K562 (cell line): Measurements from ENCODE around the gene MACROD2. TPM values are rescaled to one million over a fixed set of nuclear protein-coding genes. Genes with fewer than 3 reads are reported as not detected.

Experiments
- ATAC-seq: fragments of 200-7000 bp; cut with Tn5 transposase; 3 replicates; pipeline ENCODE4 v1.9.1; 2020; ENCODE audit warnings: moderate library complexity
- BruUV-seq: library from RNA; stranded (reverse); fragments of 400-500 nt; replicated peaks from 2 replicates; lab custom pipeline; 2021; lab: Mats Ljungman, UMichigan
- CTCF ChIA-PET: fragments of 300-600 bp; formaldehyde crosslinking; extraction: SDS; loops from one replicate; lab custom pipeline; 2021; ENCODE audit warnings: low intra/inter-chr PET ratio; lab: Yijun Ruan, JAX
- POLR2A ChIA-PET: fragments of 300-600, 350-650 bp; sonication (Branson Sonifier 250); formaldehyde crosslinking; extraction: SDS; loops from one replicate; lab custom pipeline; 2021; ENCODE audit warnings: antibody characterized with exemption, inconsistent platforms; lab: Yijun Ruan, JAX
- DNase-seq, 4 experiments: peaks; one replicate each; pipeline versions ENCODE4 v3.0.0 to v3.0.0-alpha.2; 2011 to 2018; ENCODE audit warnings: low spot score in 3 of 4, mixed read lengths in 3 of 4; ENCODE audit errors: extremely low read depth in 1 of 4
- FAIRE-seq: peaks from 2 replicates; lab custom pipeline; 2011; peaks lifted over from hg19 to GRCh38; lab: Jason Lieb, UNC
- H2AFZ ChIP-seq: 2 replicates; pipeline ENCODE4 v1.6.0; 2011; ENCODE audit warnings: low read depth, low read length, control low read depth, inconsistent platforms
- H3K27ac ChIP-seq: fragments of 200-600 bp; 3 replicates; pipeline ENCODE4 v1.8.0; 2011; ENCODE audit warnings: low read depth, mild to moderate bottlenecking, control low read depth, inconsistent platforms, low read length, moderate library complexity, mixed read lengths; ENCODE audit errors: extremely low read depth
- H3K27me3 ChIP-seq, 2 experiments: fragments of 300-600 bp in 1 of 2; 2 replicates in 1 of 2; 3 replicates in 1 of 2; pipeline versions ENCODE4 v1.6.0 to v1.8.0; 2011; ENCODE audit warnings: inconsistent platforms in 2 of 2, low read length in 2 of 2, mild to moderate bottlenecking in 1 of 2, mixed read lengths in 1 of 2, moderate library complexity in 1 of 2; ENCODE audit not compliant: control insufficient read depth in 2 of 2, insufficient read depth in 2 of 2
- H3K36me3 ChIP-seq: fragments of 300-600 bp; 3 replicates; pipeline ENCODE4 v1.8.0; 2011; ENCODE audit warnings: mild to moderate bottlenecking, low read length, inconsistent platforms; ENCODE audit not compliant: control insufficient read depth, insufficient read depth
- H3K4me1 ChIP-seq, 2 experiments: fragments of 200-600 bp in 1 of 2; replicated peaks in 1 of 2; 2 replicates in 1 of 2; 3 replicates in 1 of 2; pipeline versions ENCODE4 v1.5.1 to v1.8.0; 2011; ENCODE audit warnings: inconsistent platforms in 2 of 2, low read length in 2 of 2, mild to moderate bottlenecking in 1 of 2, mixed read lengths in 1 of 2, moderate library complexity in 1 of 2; ENCODE audit not compliant: control insufficient read depth in 2 of 2, insufficient read depth in 2 of 2
- H3K4me2 ChIP-seq: 2 replicates; pipeline ENCODE4 v1.6.1; 2011; ENCODE audit warnings: low read length, control low read depth, inconsistent platforms, mixed read lengths; ENCODE audit not compliant: insufficient read depth
- H3K4me3 ChIP-seq: fragments of 200-600 bp; sonication (generic), shearing (Covaris generic); 2 replicates; pipeline ENCODE4 v1.5.1; 2016; ENCODE audit warnings: control low read depth, inconsistent platforms
- H3K79me2 ChIP-seq: fragments of 200-600 bp; 3 replicates; pipeline ENCODE4 v1.8.0; 2011; ENCODE audit warnings: low read length, inconsistent platforms; ENCODE audit not compliant: control insufficient read depth, insufficient read depth
- H3K9ac ChIP-seq, 2 experiments: 2 replicates each; pipeline versions ENCODE4 v1.6.0 to v1.6.1; 2011; ENCODE audit warnings: low read depth in 2 of 2, low read length in 2 of 2, control low read depth in 1 of 2, inconsistent platforms in 1 of 2, mild to moderate bottlenecking in 1 of 2, mixed read lengths in 1 of 2; ENCODE audit not compliant: insufficient read depth in 1 of 2
- H3K9me1 ChIP-seq: one replicate; pipeline ENCODE4 v1.6.0; 2011; ENCODE audit warnings: inconsistent platforms, mild to moderate bottlenecking, low read length, moderate library complexity; ENCODE audit not compliant: control insufficient read depth, insufficient read depth
- H3K9me3 ChIP-seq: replicated peaks from 2 replicates; pipeline ENCODE4 v1.5.1; 2011; ENCODE audit warnings: low read depth, low read length, inconsistent platforms; ENCODE audit not compliant: control insufficient read depth, insufficient read depth
- H4K20me1 ChIP-seq: replicated peaks from 2 replicates; pipeline ENCODE4 v1.6.1; 2011; ENCODE audit warnings: low read length, inconsistent platforms, mixed read lengths; ENCODE audit not compliant: control insufficient read depth, insufficient read depth
- ATF6 ChIP-seq: sonication (generic); formaldehyde crosslinking; IDR thresholded peaks from 2 replicates; pipeline ENCODE4 v1.4.0; 2020; ENCODE audit warnings: mild to moderate bottlenecking, missing genetic modification reagents
- CTCFL ChIP-seq: IDR thresholded peaks from 2 replicates; pipeline ENCODE4 v1.6.1; 2011; ENCODE audit warnings: borderline replicate concordance, low read depth, mild to moderate bottlenecking, moderate library complexity, low read length; ENCODE audit not compliant: insufficient read depth, poor library complexity, severe bottlenecking
- DDX20 ChIP-seq: fragments of 450-650 bp; IDR thresholded peaks from 2 replicates; pipeline ENCODE4 v1.6.1; 2016; ENCODE audit warnings: missing genetic modification characterization, low read depth, mild to moderate bottlenecking, missing compliant biosample characterization, moderate library complexity
- KAT8 ChIP-seq: fragments of 450-650 bp; IDR thresholded peaks from 2 replicates; pipeline ENCODE4 v1.6.1; 2016; ENCODE audit warnings: low read depth, mild to moderate bottlenecking
- NCOA2 ChIP-seq, 2 experiments: fragments of 450-650 bp; IDR thresholded peaks; 2 replicates each; pipeline ENCODE4 v1.6.1; 2018; ENCODE audit warnings: mild to moderate bottlenecking in 2 of 2, moderate library complexity in 1 of 2; ENCODE audit not compliant: partially characterized antibody in 2 of 2
- SNAPC5 ChIP-seq: fragments of 250-450 bp; sonication (Bioruptor Pico); IDR thresholded peaks from 2 replicates; pipeline ENCODE4 v1.8.0; 2021; ENCODE audit warnings: moderate library complexity, mild to moderate bottlenecking, inconsistent platforms
- ZNF280A ChIP-seq: fragments of 450-650 bp; IDR thresholded peaks from 2 replicates; pipeline ENCODE4 v1.6.1; 2018; ENCODE audit warnings: mild to moderate bottlenecking, low read depth; ENCODE audit not compliant: partially characterized antibody
- ZNF282 ChIP-seq: sonication (generic); formaldehyde crosslinking; IDR thresholded peaks from 2 replicates; pipeline ENCODE4 v1.8.1; 2023; ENCODE audit warnings: missing genetic modification reagents
- ZNF644 ChIP-seq: fragments of 200-800 bp; sonication (Bioruptor generic); IDR thresholded peaks from 2 replicates; pipeline ENCODE4 v1.6.1; 2016; ENCODE audit warnings: low read depth, missing genetic modification characterization, missing compliant biosample characterization
- ZNF717 ChIP-seq: fragments of 250-450 bp; sonication (Bioruptor Pico); IDR thresholded peaks from 2 replicates; pipeline ENCODE4 v1.5.0; 2021
- ZSCAN29 ChIP-seq: fragments of 450-650 bp; IDR thresholded peaks from 2 replicates; pipeline ENCODE4 v1.6.1; 2017
- WGBS: fragments of 100-300 bp; shearing (Covaris generic); methylation state at CpG from one replicate; pipeline ENCODE4 v1.1.6; 2016; ENCODE audit warnings: low coverage, mixed read lengths; ENCODE audit not compliant: insufficient coverage; ENCODE audit errors: missing lambda C conversion rate; 5-methylcytosine and 5-hydroxymethylcytosine counted together
- in situ Hi-C: fragments of 300-500 bp; cut with MboI; formaldehyde crosslinking; loops from 4 replicates; pipeline ENCODE4 v1.15.0; 2018; ENCODE audit warnings: inconsistent platforms, mixed read lengths
- intact Hi-C: fragments of 100-400 bp; cut with micrococcal nuclease; formaldehyde crosslinking; loops from 2 replicates; pipeline ENCODE4 v1.14.2; 2022
- polyA plus RNA-seq, 8 experiments: library from polyadenylated mRNA; depleted of rRNA in 4 of 8; stranded (reverse) in 5 of 8; unstranded in 3 of 8; fragments of >200 nt; fragmentation: Nextera tagmentation in 2 of 8; fragmentation: Illumina TruSeq in 1 of 8; extraction: Ambion mirVana in 2 of 8; extraction: Trizol in 1 of 8; gene quantifications; 2 replicates each; pipeline versions ENCODE4 v1.2.1 to v1.2.3, GENCODE V29; 2011 to 2014; ENCODE audit warnings: inconsistent platforms in 1 of 8, missing spikeins in 1 of 8
- total RNA-seq, 7 experiments: library from RNA; depleted of rRNA in 6 of 7; stranded (reverse); fragments of >200 nt in 6 of 7; fragmentation: Illumina TruSeq in 2 of 7; extraction: Trizol in 2 of 7; gene quantifications; 2 replicates each; pipeline versions ENCODE4 v1.2.1 to v1.2.3, GENCODE V29; 2011 to 2021; ENCODE audit warnings: low replicate concordance in 1 of 7
- TF ChIP-seq, protein P1 (sequence below): fragments of 200-800 bp; sonication (Bioruptor generic); IDR thresholded peaks from 2 replicates; pipeline ENCODE4 v1.6.1; 2017; ENCODE audit warnings: missing genetic modification characterization, missing compliant biosample characterization

MACROD2 gene
- total and polyA plus RNA-seq, 9 of the 15 experiments (the other 6 are each of a cell fraction or from before 2014, with no cell fraction given): not detected

DNA sequence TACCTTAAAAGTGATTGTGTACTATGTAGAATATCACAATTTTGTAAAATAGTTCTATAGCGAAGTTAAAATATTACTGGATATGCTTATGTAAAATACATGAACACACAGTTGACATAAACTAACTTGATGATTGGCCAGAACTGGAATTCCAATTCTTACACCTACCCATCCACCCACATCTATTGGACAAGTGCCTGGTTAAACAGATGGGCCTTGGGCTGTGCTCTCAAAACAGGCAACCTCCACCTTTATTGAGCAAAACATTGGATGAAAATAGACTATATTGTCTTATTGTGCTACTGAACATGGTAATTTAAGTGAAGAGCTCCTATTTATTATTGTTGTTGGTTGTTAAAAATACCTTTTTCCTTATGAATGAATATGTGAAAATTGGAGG is 496.1 kb downstream of the MACROD2 start:
- FAIRE-seq: no peak
- DNase-seq: no peak
- 10% methylated on average over 1 of the region's 1 CpG for WGBS
- CTCF ChIA-PET: no interaction called here
- no peak overlapping the region for H2AFZ ChIP-seq
- no peak overlapping the region for H3K9ac ChIP-seq
- no peak overlapping the region for H3K4me2 ChIP-seq
- POLR2A ChIA-PET: no interaction called here
- H3K4me3 ChIP-seq: no peak overlapping the region
- H3K27ac ChIP-seq: no peak overlapping the region
- no peaks in the 10 kb centered on the region for H3K79me2 ChIP-seq
- intact Hi-C loops (no loop called here), in situ Hi-C loops (no loop called here)
- no peaks in the 10 kb centered on the region for H4K20me1 ChIP-seq
- no peak for ATAC-seq
- BruUV-seq: no TSS peak
- H3K27me3 ChIP-seq: no peaks in the 10 kb centered on the region
- no peaks in the 10 kb centered on the region for H3K9me3 ChIP-seq
- H3K4me1 ChIP-seq: no peaks in the 10 kb centered on the region
- H3K9me1 ChIP-seq: no peaks in the 10 kb centered on the region
- H3K36me3 ChIP-seq: no peaks in the 10 kb centered on the region
- TF ChIP-seq DDX20 (no peak), ZNF644 (tag) (no peak), CTCFL (no peak), KAT8 (no peak), ZNF282 (CRISPR knock-in tag) (no peak), SNAPC5 (no peak), ATF6 (CRISPR knock-in tag) (no peak), NCOA2 (IDR thresholded peaks at IDR 0.05; ENCODE audit: partially characterized antibody in 2 of 2) (no peak), ZSCAN29 (no peak), ZNF280A (no peak), ZNF717 (no peak)
- TF ChIP-seq, protein P1, sequence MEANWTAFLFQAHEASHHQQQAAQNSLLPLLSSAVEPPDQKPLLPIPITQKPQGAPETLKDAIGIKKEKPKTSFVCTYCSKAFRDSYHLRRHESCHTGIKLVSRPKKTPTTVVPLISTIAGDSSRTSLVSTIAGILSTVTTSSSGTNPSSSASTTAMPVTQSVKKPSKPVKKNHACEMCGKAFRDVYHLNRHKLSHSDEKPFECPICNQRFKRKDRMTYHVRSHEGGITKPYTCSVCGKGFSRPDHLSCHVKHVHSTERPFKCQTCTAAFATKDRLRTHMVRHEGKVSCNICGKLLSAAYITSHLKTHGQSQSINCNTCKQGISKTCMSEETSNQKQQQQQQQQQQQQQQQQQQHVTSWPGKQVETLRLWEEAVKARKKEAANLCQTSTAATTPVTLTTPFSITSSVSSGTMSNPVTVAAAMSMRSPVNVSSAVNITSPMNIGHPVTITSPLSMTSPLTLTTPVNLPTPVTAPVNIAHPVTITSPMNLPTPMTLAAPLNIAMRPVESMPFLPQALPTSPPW (CRISPR knock-in tag): no peak
